Activated CD4-positive, alpha-beta T cell treated with anti-CD3 and anti-CD28 coated beads for 36 hours (primary cell): Measurements from ENCODE around the gene ACTN4. TPM values are rescaled to one million over a fixed set of nuclear protein-coding genes. Genes with fewer than 3 reads are reported as not detected.

Experiments used
- ATAC-seq: fragments of 200-7000 bp; cut with Tn5 transposase; one replicate; pipeline ENCODE4 v1.10.0; 2021; ENCODE audit warnings: mild to moderate bottlenecking, moderate library complexity
- CTCF ChIA-PET: fragments of 350-600 bp; sonication (Branson Sonifier 250); formaldehyde crosslinking; loops from one replicate; lab custom pipeline; 2021; ENCODE audit warnings: antibody characterized with exemption; lab: Charles Lee
- POLR2A ChIA-PET: fragments of 350-600 bp; sonication (Branson Sonifier 250); formaldehyde crosslinking; loops from one replicate; lab custom pipeline; 2021; ENCODE audit warnings: antibody characterized with exemption, inconsistent platforms; lab: Charles Lee
- DNase-seq: peaks from one replicate; pipeline ENCODE4 v3.0.0-alpha.2; 2020
- H3K27ac Mint-ChIP-seq: one replicate; pipeline ENCODE4 v1.8.0; 2021; ENCODE audit warnings: mixed read lengths
- H3K27me3 Mint-ChIP-seq: one replicate; pipeline ENCODE4 v1.8.0; 2021; ENCODE audit warnings: mixed read lengths
- H3K36me3 Mint-ChIP-seq: one replicate; pipeline ENCODE4 v1.8.0; 2021; ENCODE audit warnings: low read depth, mixed read lengths
- H3K4me1 Mint-ChIP-seq: one replicate; pipeline ENCODE4 v1.8.0; 2021; ENCODE audit warnings: mixed read lengths
- H3K4me3 Mint-ChIP-seq: one replicate; pipeline ENCODE4 v1.8.0; 2021; ENCODE audit warnings: mild to moderate bottlenecking, moderate library complexity, mixed read lengths
- H3K9me3 Mint-ChIP-seq: one replicate; pipeline ENCODE4 v1.8.0; 2021; ENCODE audit warnings: low read depth, mixed read lengths
- intact Hi-C, 2 experiments: fragments of 100-400 bp; cut with DNase I in 1 of 2; cut with micrococcal nuclease in 1 of 2; formaldehyde crosslinking; loops; one replicate each; pipeline versions ENCODE4 v1.14.2 to v1.15.1; 2022 to 2024; cut with DNase I, micrococcal nuclease
- total RNA-seq, 2 experiments: library from RNA; stranded (reverse); gene quantifications; one replicate each; pipeline ENCODE4 v1.2.3, GENCODE V29; 2021

The ACTN4 gene
- total RNA-seq, 2 experiments from 2014 or later, result 181 to 182 TPM

DNA sequence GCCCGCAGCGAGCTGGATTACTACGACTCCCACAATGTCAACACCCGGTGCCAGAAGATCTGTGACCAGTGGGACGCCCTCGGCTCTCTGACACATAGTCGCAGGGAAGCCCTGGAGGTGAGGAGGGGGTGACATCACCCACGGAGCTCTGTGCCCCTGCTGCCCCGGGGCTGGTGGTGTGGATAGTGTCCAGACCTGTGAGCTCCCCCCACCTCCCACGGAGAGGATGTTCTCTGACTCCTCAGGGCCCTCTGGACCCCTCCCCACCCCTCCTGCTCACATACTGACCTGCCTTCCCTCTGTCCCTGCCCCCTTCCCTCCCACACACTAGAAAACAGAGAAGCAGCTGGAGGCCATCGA lies 76.1 kb downstream of the ACTN4 start:
- ChIA-PET POLR2A (interaction anchor here (1.1 kb wide), 1 partner anchor 91 kb away, joined by 3 read pairs; no protein-coding TSS in a partner anchor), CTCF (no interaction called here)
- no peaks in the 10 kb centered on the region for H3K27me3 Mint-ChIP-seq
- no peak for DNase-seq
- no peaks in the 10 kb centered on the region for H3K9me3 Mint-ChIP-seq
- peaks cover 3% of the 10 kb centered on the region for H3K4me1 Mint-ChIP-seq
- H3K27ac Mint-ChIP-seq, result no peak overlapping the region
- no peak for ATAC-seq
- intact Hi-C loops, result no loop called here
- H3K4me3 Mint-ChIP-seq, result no peak overlapping the region
- H3K36me3 Mint-ChIP-seq, result peaks cover 10% of the 10 kb centered on the region

DNA sequence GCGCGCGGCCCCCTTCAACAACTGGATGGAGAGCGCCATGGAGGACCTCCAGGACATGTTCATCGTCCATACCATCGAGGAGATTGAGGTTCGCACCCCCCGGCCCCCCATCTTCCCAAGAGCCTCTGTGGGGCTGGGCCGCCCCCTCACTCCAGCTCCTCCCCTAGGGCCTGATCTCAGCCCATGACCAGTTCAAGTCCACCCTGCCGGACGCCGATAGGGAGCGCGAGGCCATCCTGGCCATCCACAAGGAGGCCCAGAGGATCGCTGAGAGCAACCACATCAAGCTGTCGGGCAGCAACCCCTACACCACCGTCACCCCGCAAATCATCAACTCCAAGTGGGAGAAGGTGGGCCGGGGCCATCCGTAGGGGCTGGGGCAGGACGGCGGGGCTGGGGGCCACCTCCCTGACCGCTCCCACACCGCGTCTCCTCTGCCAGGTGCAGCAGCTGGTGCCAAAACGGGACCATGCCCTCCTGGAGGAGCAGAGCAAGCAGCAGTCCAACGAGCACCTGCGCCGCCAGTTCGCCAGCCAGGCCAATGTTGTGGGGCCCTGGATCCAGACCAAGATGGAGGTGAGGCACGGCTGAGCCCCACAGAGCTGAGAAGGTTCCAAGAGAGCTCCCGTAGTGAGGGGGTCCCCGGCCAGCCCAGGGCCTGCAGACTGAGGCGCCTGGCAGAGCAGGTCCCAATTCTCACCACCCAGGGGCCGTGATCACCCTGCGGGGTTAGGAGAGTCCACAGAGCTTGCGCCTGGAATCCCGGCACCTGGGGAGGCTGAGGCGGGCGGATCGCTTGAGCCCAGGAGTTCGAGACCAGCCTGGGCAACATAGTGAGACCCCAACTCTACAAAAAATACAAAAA lies 76.8 kb downstream of the ACTN4 start:
- H3K4me1 Mint-ChIP-seq, result peaks cover 3% of the 10 kb centered on the region
- H3K36me3 Mint-ChIP-seq, result peaks cover 10% of the 10 kb centered on the region
- intact Hi-C loops, result no loop called here
- H3K4me3 Mint-ChIP-seq, result no peak overlapping the region
- H3K27ac Mint-ChIP-seq, result no peak overlapping the region
- POLR2A ChIA-PET, result interaction anchor here (1.1 kb wide), 1 partner anchor 90 kb away, joined by 3 read pairs; no protein-coding TSS in a partner anchor
- H3K9me3 Mint-ChIP-seq, result no peaks in the 10 kb centered on the region
- no peaks in the 10 kb centered on the region for H3K27me3 Mint-ChIP-seq
- ATAC-seq, result no peak
- DNase-seq, result no peak
- CTCF ChIA-PET, result interaction anchor here (1.0 kb wide), 1 partner anchor 41 kb away, joined by 3 read pairs; no protein-coding TSS in a partner anchor

DNA sequence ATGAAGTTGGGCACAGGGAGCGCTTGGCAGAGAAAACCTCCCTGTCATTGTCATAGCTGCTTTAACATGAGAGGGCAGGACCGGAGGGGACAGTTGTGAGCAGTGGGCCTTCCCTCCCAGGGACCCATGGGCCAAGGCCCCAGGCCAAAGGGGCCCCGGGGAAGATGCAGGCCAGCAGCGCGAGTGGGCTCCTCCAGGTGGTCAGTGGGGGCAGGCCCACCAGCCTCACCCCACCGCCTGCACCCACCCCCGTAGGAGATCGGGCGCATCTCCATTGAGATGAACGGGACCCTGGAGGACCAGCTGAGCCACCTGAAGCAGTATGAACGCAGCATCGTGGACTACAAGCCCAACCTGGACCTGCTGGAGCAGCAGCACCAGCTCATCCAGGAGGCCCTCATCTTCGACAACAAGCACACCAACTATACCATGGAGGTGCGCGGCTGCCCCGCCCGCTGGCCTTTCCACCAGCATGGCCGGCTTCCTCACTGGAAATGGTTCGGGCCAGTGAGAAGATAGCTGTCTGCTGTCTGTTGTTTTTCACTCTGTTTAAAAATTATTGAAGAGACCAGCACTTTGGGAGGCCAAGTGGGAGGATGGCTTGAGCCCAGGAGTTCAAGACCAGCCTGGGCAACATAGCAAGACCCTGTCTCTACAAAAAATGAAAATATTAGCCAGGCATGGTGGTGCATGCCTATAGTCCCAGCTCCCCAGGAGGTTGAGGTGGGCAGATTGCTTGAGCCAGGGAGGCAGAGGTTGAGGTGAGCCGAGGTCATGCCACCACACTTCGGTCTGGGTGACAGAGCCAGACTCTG lies 78.2 kb downstream of the ACTN4 start:
- peaks cover 8% of the 10 kb centered on the region for H3K4me1 Mint-ChIP-seq
- CTCF ChIA-PET, result interaction anchor here (0.6 to 1.4 kb wide), 4 partner anchors 14 to 205 kb away, joined by 3 to 5 read pairs (median 4); partner anchors contain the start of genes MRPS12 and SARS2
- POLR2A ChIA-PET, result no interaction called here
- DNase-seq (no peak), ATAC-seq (no peak)
- no peak overlapping the region for H3K4me3 Mint-ChIP-seq
- H3K9me3 Mint-ChIP-seq, result no peaks in the 10 kb centered on the region
- H3K27me3 Mint-ChIP-seq, result no peaks in the 10 kb centered on the region
- H3K27ac Mint-ChIP-seq, result no peak overlapping the region
- intact Hi-C loops, result loop anchor here in 1 of 2 experiments (5.0 kb wide), 1 partner anchor 207 kb away; the partner anchor contains the start of genes MRPS12 and SARS2
- H3K36me3 Mint-ChIP-seq, result peaks cover 19% of the 10 kb centered on the region

DNA sequence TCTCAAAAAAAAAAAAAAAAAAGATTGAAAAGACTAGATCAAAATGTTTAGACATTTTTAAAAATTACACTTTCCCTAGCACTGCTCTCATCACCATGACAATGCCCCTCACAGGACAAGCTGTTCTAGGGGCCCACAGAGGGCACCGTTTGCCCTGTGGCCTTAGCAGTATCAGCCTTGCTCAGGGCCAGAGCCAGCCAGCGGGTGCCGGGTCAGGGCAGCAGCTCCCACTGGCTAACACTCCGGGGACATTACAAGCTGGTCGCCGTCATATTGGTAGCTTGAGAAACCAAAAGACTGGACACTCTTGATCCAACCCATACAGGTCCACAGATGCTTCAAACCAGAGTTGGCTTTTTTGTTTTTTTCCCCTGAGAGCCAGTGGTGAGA lies 78.8 kb downstream of the ACTN4 start:
- no peak overlapping the region for H3K27ac Mint-ChIP-seq
- DNase-seq (no peak), ATAC-seq (no peak)
- peaks cover 8% of the 10 kb centered on the region for H3K4me1 Mint-ChIP-seq
- CTCF ChIA-PET, result interaction anchor here (0.7 to 1.4 kb wide), 4 partner anchors 13 to 393 kb away, joined by 3 to 5 read pairs (median 4); partner anchors contain the start of genes MRPS12 and SARS2
- H3K27me3 Mint-ChIP-seq, result no peaks in the 10 kb centered on the region
- intact Hi-C loops, result loop anchor here in 1 of 2 experiments (5.0 kb wide), 1 partner anchor 206 kb away; the partner anchor contains the start of genes MRPS12 and SARS2
- POLR2A ChIA-PET, result no interaction called here
- peaks cover 19% of the 10 kb centered on the region for H3K36me3 Mint-ChIP-seq
- no peak overlapping the region for H3K4me3 Mint-ChIP-seq
- no peaks in the 10 kb centered on the region for H3K9me3 Mint-ChIP-seq

DNA sequence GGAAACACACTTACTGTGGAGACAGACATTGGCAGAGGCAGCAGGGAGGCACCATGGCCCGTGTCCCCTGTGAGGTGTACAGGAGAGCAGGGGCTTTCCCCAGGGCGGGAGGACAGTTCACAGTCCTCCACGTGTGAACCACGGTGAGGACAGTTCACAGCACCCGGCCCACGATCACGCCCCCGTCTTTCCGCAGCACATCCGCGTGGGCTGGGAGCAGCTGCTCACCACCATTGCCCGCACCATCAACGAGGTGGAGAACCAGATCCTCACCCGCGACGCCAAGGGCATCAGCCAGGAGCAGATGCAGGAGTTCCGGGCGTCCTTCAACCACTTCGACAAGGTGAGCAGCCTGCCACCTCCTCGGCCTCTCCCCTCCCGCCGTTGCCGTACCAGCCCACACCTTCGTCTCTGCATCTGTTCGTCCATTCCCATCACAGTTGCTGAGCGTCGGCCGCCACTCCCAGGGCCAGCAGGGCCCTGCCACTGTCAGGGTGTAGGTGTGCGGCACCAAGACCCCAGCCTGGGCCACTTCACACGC lies 79.4 kb downstream of the ACTN4 start:
- ChIA-PET CTCF (interaction anchor here (0.6 to 1.4 kb wide), 3 partner anchors 13 to 449 kb away, joined by 3 to 4 read pairs (median 3); no protein-coding TSS in a partner anchor), POLR2A (interaction anchor here (0.5 kb wide), 1 partner anchor 118 kb away, joined by 5 read pairs; no protein-coding TSS in a partner anchor)
- no peak for DNase-seq
- Mint-ChIP-seq H3K27ac (no peak overlapping the region), H3K9me3 (no peaks in the 10 kb centered on the region), H3K36me3 (peaks cover 19% of the 10 kb centered on the region), H3K27me3 (no peaks in the 10 kb centered on the region), H3K4me1 (peaks cover 8% of the 10 kb centered on the region), H3K4me3 (no peak overlapping the region)
- intact Hi-C loops, result loop anchor here in 1 of 2 experiments (5.0 kb wide), 1 partner anchor 205 kb away; the partner anchor contains the start of genes MRPS12 and SARS2
- no peak for ATAC-seq

DNA sequence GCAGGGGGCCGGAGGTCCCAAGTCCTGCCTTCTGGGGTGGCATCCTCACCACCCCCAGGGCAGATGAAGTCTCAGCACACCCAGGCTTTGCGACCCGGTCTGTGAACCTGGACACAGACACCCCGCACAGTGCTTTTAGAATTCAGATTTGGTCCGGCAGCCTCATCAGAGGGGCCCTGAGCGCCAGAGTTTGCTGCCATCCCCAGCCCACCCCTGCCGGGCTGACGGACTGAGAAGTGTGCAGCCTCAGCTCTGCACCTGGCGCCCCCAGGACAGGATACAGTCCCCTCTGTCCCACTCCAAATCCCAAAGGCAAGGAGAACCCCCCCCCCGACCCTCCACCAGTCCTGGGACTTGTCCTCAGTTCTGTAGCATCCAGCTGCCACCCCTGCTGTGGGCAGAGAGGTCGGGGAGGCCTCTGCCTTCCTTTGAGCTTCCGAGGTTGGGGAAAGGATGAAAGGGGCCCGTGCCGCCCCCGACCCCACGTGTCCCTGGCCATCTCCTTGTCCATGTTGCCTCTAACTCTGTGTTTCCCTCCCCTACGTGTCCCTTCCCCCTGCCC lies 79.9 kb downstream of the ACTN4 start:
- CTCF ChIA-PET, result interaction anchor here (0.6 to 1.1 kb wide), 2 partner anchors 137 to 449 kb away, joined by 3 read pairs; no protein-coding TSS in a partner anchor
- Mint-ChIP-seq H3K27me3 (no peaks in the 10 kb centered on the region), H3K4me1 (peaks cover 8% of the 10 kb centered on the region), H3K27ac (no peak overlapping the region), H3K9me3 (no peaks in the 10 kb centered on the region), H3K36me3 (peaks cover 19% of the 10 kb centered on the region), H3K4me3 (no peak overlapping the region)
- POLR2A ChIA-PET, result interaction anchor here (0.5 kb wide), 1 partner anchor 117 kb away, joined by 5 read pairs; no protein-coding TSS in a partner anchor
- ATAC-seq (no peak), DNase-seq (no peak)
- intact Hi-C loops, result loop anchor here in 1 of 2 experiments (5.0 kb wide), 1 partner anchor 205 kb away; the partner anchor contains the start of genes MRPS12 and SARS2

DNA sequence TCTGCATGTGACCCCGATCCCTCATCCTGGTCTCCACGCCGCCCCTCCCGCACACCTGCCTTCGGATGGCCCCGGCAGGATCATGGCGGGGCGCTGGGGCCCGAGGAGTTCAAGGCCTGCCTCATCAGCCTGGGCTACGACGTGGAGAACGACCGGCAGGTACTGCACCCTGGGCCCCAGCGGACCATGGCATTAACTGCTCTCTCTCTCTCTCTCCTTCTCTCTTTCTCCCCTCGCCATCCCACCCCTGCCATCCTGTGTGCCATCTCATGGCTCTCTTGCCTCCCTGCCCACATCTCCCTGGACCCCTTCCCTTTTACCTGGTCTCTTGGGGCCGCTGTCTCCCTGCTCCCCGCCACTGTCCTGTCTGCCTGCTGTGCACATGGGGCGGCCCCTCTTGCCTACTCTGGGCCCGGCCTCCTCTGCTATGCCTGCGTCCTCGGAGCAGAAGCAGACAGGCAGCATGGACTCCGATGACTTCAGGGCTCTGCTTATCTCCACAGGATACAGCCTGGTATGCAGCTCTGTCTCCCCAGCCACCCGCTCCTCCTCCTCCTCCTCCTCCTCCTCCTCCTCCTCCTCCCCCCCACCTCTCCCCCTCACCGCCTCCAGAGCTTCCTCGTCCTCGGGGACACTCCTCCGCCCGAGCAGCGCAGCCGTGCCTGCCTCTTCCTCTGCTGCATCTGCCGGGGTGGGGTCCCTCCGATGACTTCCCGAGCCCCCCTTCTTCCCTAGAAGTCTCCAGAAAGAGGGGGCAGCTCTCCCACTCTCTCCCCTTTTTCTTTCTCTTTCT lies 80.6 kb downstream of the ACTN4 start:
- Mint-ChIP-seq H3K27ac (no peak overlapping the region), H3K4me3 (no peak overlapping the region), H3K36me3 (peaks cover 19% of the 10 kb centered on the region), H3K4me1 (peaks cover 8% of the 10 kb centered on the region), H3K9me3 (no peaks in the 10 kb centered on the region), H3K27me3 (no peaks in the 10 kb centered on the region)
- DNase-seq (no peak), ATAC-seq (no peak)
- intact Hi-C loops, result loop anchor here in 1 of 2 experiments (5.0 kb wide), 1 partner anchor 204 kb away; the partner anchor contains the start of genes MRPS12 and SARS2
- POLR2A ChIA-PET, result no interaction called here
- CTCF ChIA-PET, result interaction anchor here (0.5 to 1.2 kb wide), 4 partner anchors 46 to 160 kb away, joined by 3 to 5 read pairs (median 4); partner anchors contain the start of gene ECH1

DNA sequence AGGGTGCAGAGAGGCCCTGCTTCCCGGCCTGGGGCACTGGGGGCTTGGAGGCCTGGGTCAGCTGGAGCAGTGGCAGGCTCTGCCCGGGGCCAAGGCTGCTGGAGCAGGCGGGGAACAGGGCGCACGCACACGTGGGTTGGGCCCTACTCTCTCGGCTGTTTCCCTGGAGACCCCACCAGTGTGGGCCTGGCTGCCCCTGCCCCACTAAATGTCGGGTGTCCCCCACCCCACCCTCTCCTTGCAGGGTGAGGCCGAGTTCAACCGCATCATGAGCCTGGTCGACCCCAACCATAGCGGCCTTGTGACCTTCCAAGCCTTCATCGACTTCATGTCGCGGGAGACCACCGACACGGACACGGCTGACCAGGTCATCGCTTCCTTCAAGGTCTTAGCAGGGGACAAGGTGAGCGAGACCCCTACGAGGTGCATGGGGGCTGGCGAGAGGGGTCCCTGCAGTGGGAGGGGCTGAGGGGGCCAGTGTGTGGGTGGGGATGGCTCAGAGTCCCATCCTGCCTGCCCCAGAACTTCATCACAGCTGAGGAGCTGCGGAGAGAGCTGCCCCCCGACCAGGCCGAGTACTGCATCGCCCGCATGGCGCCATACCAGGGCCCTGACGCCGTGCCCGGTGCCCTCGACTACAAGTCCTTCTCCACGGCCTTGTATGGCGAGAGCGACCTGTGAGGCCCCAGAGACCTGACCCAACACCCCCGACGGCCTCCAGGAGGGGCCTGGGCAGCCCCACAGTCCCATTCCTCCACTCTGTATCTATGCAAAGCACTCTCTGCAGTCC lies 81.5 kb downstream of the ACTN4 start:
- Mint-ChIP-seq H3K4me3 (no peak overlapping the region), H3K36me3 (peaks cover 17% of the 10 kb centered on the region), H3K4me1 (peaks cover 11% of the 10 kb centered on the region), H3K27me3 (no peaks in the 10 kb centered on the region), H3K9me3 (no peaks in the 10 kb centered on the region), H3K27ac (no peak overlapping the region)
- ChIA-PET CTCF (interaction anchor here (0.9 to 2.0 kb wide), 3 partner anchors 103 to 159 kb away, joined by 4 to 5 read pairs (median 5); partner anchors contain the start of gene ECH1), POLR2A (no interaction called here)
- intact Hi-C loops, result loop anchor here (1.0 to 5.0 kb wide), 3 partner anchors 109 to 203 kb away; partner anchors contain the start of genes MRPS12 (in 2 of the 2) and SARS2 (in 2 of the 2)
- DNase-seq (no peak), ATAC-seq (no peak)
